Panc1 (cell line): Measurements from ENCODE around the gene ZRANB1.

ENCODE experiments used
- POLR2AphosphoS5 ChIP-seq: IDR thresholded peaks from 2 replicates; pipeline ENCODE4 v1.6.1; 2012; ENCODE audit warnings: mild to moderate bottlenecking, low read depth, low read length, moderate library complexity
- TCF7L2 ChIP-seq: IDR thresholded peaks from 2 replicates; pipeline ENCODE4 v1.6.1; 2011; ENCODE audit warnings: mild to moderate bottlenecking, low read depth, low read length, inconsistent platforms
- TF ChIP-seq, protein P1 (sequence below): fragments of 450-650 bp; IDR thresholded peaks from 2 replicates; pipeline ENCODE4 v1.5.1; 2017; ENCODE audit warnings: mild to moderate bottlenecking
- TF ChIP-seq, protein P2 (sequence below), 2 experiments: IDR thresholded peaks; 2 replicates each; pipeline ENCODE4 v1.6.1; 2011 to 2012; ENCODE audit warnings: low read depth in 2 of 2, control low read depth in 1 of 2, low read length in 1 of 2, mild to moderate bottlenecking in 1 of 2, moderate library complexity in 1 of 2; ENCODE audit not compliant: insufficient read depth in 1 of 2

DNA sequence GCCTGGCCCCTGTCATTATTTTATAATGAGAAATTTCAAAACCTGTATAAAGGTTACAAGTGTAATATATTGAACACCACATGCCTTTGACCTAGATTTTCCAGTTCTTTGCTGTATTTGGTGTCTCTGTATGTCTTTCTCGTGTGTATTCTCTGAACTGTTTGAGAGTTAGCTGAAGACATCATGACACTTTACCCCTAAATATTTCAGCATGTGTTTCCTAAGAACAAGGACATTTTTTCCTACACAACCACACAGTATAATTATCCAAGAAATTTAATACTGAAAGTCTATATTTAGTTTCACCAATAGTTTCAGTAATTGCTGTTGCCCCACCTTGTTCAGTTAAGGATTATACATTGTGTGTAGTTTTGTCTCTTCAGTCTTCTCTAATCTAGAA, 14.8 kb downstream of the ZRANB1 start:
- TF ChIP-seq, protein P1, sequence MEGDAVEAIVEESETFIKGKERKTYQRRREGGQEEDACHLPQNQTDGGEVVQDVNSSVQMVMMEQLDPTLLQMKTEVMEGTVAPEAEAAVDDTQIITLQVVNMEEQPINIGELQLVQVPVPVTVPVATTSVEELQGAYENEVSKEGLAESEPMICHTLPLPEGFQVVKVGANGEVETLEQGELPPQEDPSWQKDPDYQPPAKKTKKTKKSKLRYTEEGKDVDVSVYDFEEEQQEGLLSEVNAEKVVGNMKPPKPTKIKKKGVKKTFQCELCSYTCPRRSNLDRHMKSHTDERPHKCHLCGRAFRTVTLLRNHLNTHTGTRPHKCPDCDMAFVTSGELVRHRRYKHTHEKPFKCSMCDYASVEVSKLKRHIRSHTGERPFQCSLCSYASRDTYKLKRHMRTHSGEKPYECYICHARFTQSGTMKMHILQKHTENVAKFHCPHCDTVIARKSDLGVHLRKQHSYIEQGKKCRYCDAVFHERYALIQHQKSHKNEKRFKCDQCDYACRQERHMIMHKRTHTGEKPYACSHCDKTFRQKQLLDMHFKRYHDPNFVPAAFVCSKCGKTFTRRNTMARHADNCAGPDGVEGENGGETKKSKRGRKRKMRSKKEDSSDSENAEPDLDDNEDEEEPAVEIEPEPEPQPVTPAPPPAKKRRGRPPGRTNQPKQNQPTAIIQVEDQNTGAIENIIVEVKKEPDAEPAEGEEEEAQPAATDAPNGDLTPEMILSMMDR: no peak
- TF ChIP-seq TCF7L2 (no peak), POLR2AphosphoS5 (no peak)
- TF ChIP-seq, protein P2, sequence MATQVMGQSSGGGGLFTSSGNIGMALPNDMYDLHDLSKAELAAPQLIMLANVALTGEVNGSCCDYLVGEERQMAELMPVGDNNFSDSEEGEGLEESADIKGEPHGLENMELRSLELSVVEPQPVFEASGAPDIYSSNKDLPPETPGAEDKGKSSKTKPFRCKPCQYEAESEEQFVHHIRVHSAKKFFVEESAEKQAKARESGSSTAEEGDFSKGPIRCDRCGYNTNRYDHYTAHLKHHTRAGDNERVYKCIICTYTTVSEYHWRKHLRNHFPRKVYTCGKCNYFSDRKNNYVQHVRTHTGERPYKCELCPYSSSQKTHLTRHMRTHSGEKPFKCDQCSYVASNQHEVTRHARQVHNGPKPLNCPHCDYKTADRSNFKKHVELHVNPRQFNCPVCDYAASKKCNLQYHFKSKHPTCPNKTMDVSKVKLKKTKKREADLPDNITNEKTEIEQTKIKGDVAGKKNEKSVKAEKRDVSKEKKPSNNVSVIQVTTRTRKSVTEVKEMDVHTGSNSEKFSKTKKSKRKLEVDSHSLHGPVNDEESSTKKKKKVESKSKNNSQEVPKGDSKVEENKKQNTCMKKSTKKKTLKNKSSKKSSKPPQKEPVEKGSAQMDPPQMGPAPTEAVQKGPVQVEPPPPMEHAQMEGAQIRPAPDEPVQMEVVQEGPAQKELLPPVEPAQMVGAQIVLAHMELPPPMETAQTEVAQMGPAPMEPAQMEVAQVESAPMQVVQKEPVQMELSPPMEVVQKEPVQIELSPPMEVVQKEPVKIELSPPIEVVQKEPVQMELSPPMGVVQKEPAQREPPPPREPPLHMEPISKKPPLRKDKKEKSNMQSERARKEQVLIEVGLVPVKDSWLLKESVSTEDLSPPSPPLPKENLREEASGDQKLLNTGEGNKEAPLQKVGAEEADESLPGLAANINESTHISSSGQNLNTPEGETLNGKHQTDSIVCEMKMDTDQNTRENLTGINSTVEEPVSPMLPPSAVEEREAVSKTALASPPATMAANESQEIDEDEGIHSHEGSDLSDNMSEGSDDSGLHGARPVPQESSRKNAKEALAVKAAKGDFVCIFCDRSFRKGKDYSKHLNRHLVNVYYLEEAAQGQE (IDR thresholded peaks at IDR 0.05; ENCODE audit: insufficient read depth in 1 of 2, low read depth in 2 of 2, low read length in 1 of 2): no peak
